ENCODE results near the gene SMIM1. TPM values are rescaled to one million over a fixed set of nuclear protein-coding genes. Genes with fewer than 3 reads are reported as not detected.
A peak's percentile ranks its signal among the peaks of the same experiment; 100 is the strongest.

Gene SMIM1
- total and polyA plus RNA-seq, 2 experiments from 2014 or later, result 3.2 to 7.2 TPM

- TF ChIP-seq ZNF462 (CRISPR knock-in tag; IDR thresholded peaks at IDR 0.05) (no peak), CTCF (conservative IDR thresholded peaks at IDR 0.05; ENCODE audit: low read depth in 2 of 2) (no peak), CREB1 (CRISPR knock-in tag; IDR thresholded peaks at IDR 0.05; ENCODE audit: low read depth) (no peak)
These were observed 27.5 kb upstream of the SMIM1 start (continued) for GRCh38 chr1:3745071-3745470.

- Histone ChIP-seq H3K36me3 (ENCODE audit: insufficient read depth) (no peaks in the 10 kb centered on the region), H4K20me1 (replicated peaks; ENCODE audit: insufficient read depth) (peaks cover 12% of the 10 kb centered on the region), H3K27ac (ENCODE audit: low read depth) (no peak overlapping the region), H3K4me2 (peak overlapping the region; percentile 94), H3K79me2 (replicated peaks; ENCODE audit: insufficient read depth) (peaks cover 34% of the 10 kb centered on the region), H2AFZ (no peak overlapping the region), H3K4me3 (peak overlapping the region; percentile 89), H3K27me3 (ENCODE audit: insufficient read depth) (no peaks in the 10 kb centered on the region), H3K4me1 (ENCODE audit: insufficient read depth) (peaks cover 13% of the 10 kb centered on the region; the same call in 1 of the 2 replicates), H3F3A (replicated peaks; ENCODE audit: low read depth) (0 out of 2 replicates have a peak, but pooled peaks cover 8% of the 10 kb centered on the region), H3K9me2 (ENCODE audit: insufficient read depth) (no peaks in the 10 kb centered on the region)
- Mint-ChIP-seq H3K27me3 (ENCODE audit: insufficient read depth, low read depth, poor library complexity) (peaks cover 20% of the 10 kb centered on the region), H3K4me3 (peak overlapping the region; percentile 96), H3K4me1 (peaks cover 28% of the 10 kb centered on the region), H3K9me3 (no peaks in the 10 kb centered on the region), H3K27ac (peak overlapping the region; percentile 84), H3K36me3 (ENCODE audit: low read depth) (peaks cover 36% of the 10 kb centered on the region)
- ATAC-seq, result no peak
- DNase-seq (ENCODE audit: low spot score), result no peak
- TF ChIP-seq JUNB (IDR thresholded peaks at IDR 0.05; ENCODE audit: unreplicated experiment), result no peak
- no peak for TF ChIP-seq POLR2AphosphoS5 (IDR thresholded peaks at IDR 0.05; ENCODE audit: low read depth)
- no peak for TF ChIP-seq REST (IDR thresholded peaks at IDR 0.05; ENCODE audit: unreplicated experiment)
- no peak for TF ChIP-seq CTCF (conservative IDR thresholded peaks at IDR 0.05; ENCODE audit: low read depth in 2 of 2)
- no peak for TF ChIP-seq EZH2phosphoT487 (IDR thresholded peaks at IDR 0.05; ENCODE audit: unreplicated experiment)
- no peak for TF ChIP-seq STAT1 (IDR thresholded peaks at IDR 0.05; ENCODE audit: unreplicated experiment)
- no peak for TF ChIP-seq CREB1 (CRISPR knock-in tag; IDR thresholded peaks at IDR 0.05; ENCODE audit: low read depth)
These were observed 26.8 kb upstream of the SMIM1 start for GRCh38 chr1:3745590-3746381.

All from GM23338 (cell line).